Measurements from ENCODE around the gene GLDC.

The GLDC gene

GRCh38 chr9:6590334-6590733 lies 55.2 kb downstream of the GLDC start:
- TF ChIP-seq CTCF (IDR thresholded peaks at IDR 0.05; ENCODE audit: low read depth, low read length): no peak

GRCh38 chr9:6584881-6585597 lies 60.5 kb downstream of the GLDC start:
- H3K4me3 ChIP-seq (ENCODE audit: low read depth, low read length): no peak overlapping the region

More at GRCh38 chr9:6590334-6590733, 55.2 kb downstream of the GLDC start:
- H3K4me3 ChIP-seq (ENCODE audit: low read depth, low read length): no peak overlapping the region

GRCh38 chr9:6581253-6581652 lies 64.3 kb downstream of the GLDC start:
- no peak for TF ChIP-seq CTCF (IDR thresholded peaks at IDR 0.05; ENCODE audit: low read depth, low read length)
- H3K4me3 ChIP-seq (ENCODE audit: low read depth, low read length): no peak overlapping the region

More at GRCh38 chr9:6584881-6585597, 60.5 kb downstream of the GLDC start:
- TF ChIP-seq CTCF (IDR thresholded peaks at IDR 0.05; ENCODE audit: low read depth, low read length): no peak

- no peak for TF ChIP-seq CTCF (IDR thresholded peaks at IDR 0.05; ENCODE audit: low read depth, low read length)
- H3K4me3 ChIP-seq (ENCODE audit: low read depth, low read length): no peak overlapping the region
These were observed 65.9 kb downstream of the GLDC start for GRCh38 chr9:6579613-6580012.

GRCh38 chr9:6576987-6577386 lies 68.5 kb downstream of the GLDC start:
- H3K4me3 ChIP-seq (ENCODE audit: low read depth, low read length): no peak overlapping the region
- no peak for TF ChIP-seq CTCF (IDR thresholded peaks at IDR 0.05; ENCODE audit: low read depth, low read length)

GRCh38 chr9:6575324-6576034 lies 70.0 kb downstream of the GLDC start:
- TF ChIP-seq CTCF (IDR thresholded peaks at IDR 0.05; ENCODE audit: low read depth, low read length): no peak
- H3K4me3 ChIP-seq (ENCODE audit: low read depth, low read length): no peak overlapping the region

- TF ChIP-seq CTCF (IDR thresholded peaks at IDR 0.05; ENCODE audit: low read depth, low read length): no peak
- peak overlapping the region; percentile 43 for H3K4me3 ChIP-seq (ENCODE audit: low read depth, low read length)
These were observed 78.4 kb downstream of the GLDC start for GRCh38 chr9:6567140-6567591.
